ENCODE measurements around the gene PHTF2.
A peak's percentile ranks its signal among the peaks of the same experiment; 100 is the strongest.
"Not testable (repeated sequence)": the region's sequence is repeated elsewhere in the genome, so short reads cannot be mapped to it uniquely, and the experiment has no call there.

Gene PHTF2

DNA sequence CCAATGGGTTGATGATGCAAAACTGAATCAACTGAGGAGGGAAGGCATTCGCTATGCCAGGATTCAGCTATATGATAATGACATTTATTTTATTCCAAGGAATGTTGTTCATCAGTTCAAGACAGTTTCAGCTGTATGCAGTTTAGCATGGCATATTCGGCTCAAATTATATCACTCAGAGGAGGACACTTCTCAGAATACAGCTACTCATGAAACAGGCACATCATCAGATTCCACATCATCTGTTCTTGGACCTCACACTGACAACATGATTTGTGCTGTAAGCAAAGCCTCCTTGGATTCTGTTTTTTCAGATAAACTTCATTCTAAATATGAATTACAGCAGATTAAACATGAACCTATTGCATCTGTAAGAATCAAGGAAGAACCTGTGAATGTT lies 20.0 kb upstream of the PHTF2 start:
- ATAC-seq (replicated peaks; ENCODE audit: extremely low read depth, poor library complexity, severe bottlenecking) (no peak), DNase-seq (ENCODE audit: low spot score in 2 of 2) (no peak)
- no peaks in the 10 kb centered on the region for H3K27me3 Mint-ChIP-seq
- peaks cover 41% of the 10 kb centered on the region for H3K36me3 Mint-ChIP-seq (ENCODE audit: insufficient read depth)
- no peak overlapping the region for H3K4me3 Mint-ChIP-seq
- H3K27ac Mint-ChIP-seq (ENCODE audit: low read depth) = no peak overlapping the region
- H3K4me1 Mint-ChIP-seq = peaks cover 16% of the 10 kb centered on the region
- H3K9me3 Mint-ChIP-seq = no peaks in the 10 kb centered on the region

- DNase-seq (ENCODE audit: low spot score in 2 of 2) = no peak
- Mint-ChIP-seq H3K27me3 (no peaks in the 10 kb centered on the region), H3K4me1 (no peaks in the 10 kb centered on the region), H3K27ac (ENCODE audit: low read depth) (no peak overlapping the region), H3K4me3 (no peak overlapping the region), H3K36me3 (ENCODE audit: insufficient read depth) (peaks cover 27% of the 10 kb centered on the region), H3K9me3 (no peaks in the 10 kb centered on the region)
- ATAC-seq (replicated peaks; ENCODE audit: extremely low read depth, poor library complexity, severe bottlenecking) = no peak
Measured at GRCh38 chr7:77782383-77782782, 16.2 kb upstream of the PHTF2 start.

DNA sequence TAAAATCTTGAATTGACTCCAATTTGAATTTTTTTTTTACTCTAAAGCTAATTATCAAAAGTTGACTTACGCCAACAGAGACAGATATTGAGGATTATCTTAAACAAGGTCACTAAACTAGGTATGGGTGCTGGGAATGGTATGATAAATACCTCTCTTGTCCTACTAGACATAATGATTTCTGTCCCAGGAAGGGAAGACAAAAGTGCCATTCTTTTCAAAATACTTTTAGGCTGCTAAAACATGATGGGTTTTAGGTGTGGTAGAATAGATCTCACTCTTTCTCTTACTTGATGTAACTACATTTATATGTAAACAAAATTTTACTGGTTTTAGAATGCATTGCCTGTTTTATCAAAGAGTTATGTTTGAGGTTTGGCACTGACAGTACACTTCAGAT lies 15.5 kb upstream of the PHTF2 start:
- Mint-ChIP-seq H3K9me3 (no peaks in the 10 kb centered on the region), H3K27me3 (no peaks in the 10 kb centered on the region), H3K27ac (ENCODE audit: low read depth) (no peak overlapping the region), H3K36me3 (ENCODE audit: insufficient read depth) (peaks cover 26% of the 10 kb centered on the region), H3K4me3 (no peak overlapping the region), H3K4me1 (no peaks in the 10 kb centered on the region)
- DNase-seq (ENCODE audit: low spot score in 2 of 2) (no peak), ATAC-seq (replicated peaks; ENCODE audit: extremely low read depth, poor library complexity, severe bottlenecking) (no peak)

DNA sequence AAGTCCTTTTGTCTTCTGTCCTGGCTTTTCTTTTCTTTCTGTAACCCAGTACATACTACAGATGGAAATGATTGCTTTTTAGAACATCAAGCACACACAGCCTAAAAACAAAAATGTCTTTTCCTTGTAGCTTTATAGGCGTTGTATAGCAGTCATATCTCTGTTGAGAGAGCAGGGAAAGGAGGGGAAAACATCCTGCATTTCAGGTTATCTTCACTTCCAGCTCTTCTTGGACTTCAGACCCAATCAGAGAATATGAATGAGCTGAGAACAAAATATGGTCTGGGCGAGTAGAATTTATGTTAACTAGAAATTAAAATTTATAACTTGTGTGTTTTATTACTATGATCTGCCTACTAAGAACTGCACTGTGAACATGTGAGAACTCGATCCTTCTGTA lies 15.0 kb upstream of the PHTF2 start:
- ATAC-seq (replicated peaks; ENCODE audit: extremely low read depth, poor library complexity, severe bottlenecking) (no peak), DNase-seq (ENCODE audit: low spot score in 2 of 2) (no peak)
- no peaks in the 10 kb centered on the region for H3K9me3 Mint-ChIP-seq
- no peaks in the 10 kb centered on the region for H3K27me3 Mint-ChIP-seq
- peaks cover 22% of the 10 kb centered on the region for H3K36me3 Mint-ChIP-seq (ENCODE audit: insufficient read depth)
- H3K4me3 Mint-ChIP-seq = no peak overlapping the region
- no peak overlapping the region for H3K27ac Mint-ChIP-seq (ENCODE audit: low read depth)
- peaks cover 2% of the 10 kb centered on the region for H3K4me1 Mint-ChIP-seq

DNA sequence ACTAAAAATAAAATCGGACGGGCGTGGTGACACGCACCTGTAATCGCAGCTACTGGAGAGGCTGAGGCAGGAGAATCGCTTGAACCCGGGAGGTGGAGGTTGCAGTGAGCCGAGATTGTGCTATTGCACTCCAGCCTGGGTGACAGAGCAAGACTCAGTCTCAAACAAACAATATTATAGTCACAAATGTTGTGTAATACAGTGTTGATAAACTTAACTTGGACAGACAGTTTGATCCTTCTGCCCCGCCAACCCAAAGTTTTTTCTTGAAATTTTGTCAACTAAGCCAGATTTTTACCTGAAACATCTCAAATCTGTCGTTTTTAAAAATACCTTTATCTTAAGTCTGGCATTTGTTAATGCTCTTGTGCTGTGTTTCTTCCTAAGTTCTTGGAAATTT lies 14.1 kb upstream of the PHTF2 start:
- H3K4me1 Mint-ChIP-seq; H3K9me3 Mint-ChIP-seq; H3K27me3 Mint-ChIP-seq; H3K27ac Mint-ChIP-seq (ENCODE audit: low read depth); H3K4me3 Mint-ChIP-seq; ATAC-seq (replicated peaks; ENCODE audit: extremely low read depth, poor library complexity, severe bottlenecking); DNase-seq (ENCODE audit: low spot score in 2 of 2): not testable (repeated sequence)
- peaks cover 18% of the 10 kb centered on the region for H3K36me3 Mint-ChIP-seq (ENCODE audit: insufficient read depth)

DNA sequence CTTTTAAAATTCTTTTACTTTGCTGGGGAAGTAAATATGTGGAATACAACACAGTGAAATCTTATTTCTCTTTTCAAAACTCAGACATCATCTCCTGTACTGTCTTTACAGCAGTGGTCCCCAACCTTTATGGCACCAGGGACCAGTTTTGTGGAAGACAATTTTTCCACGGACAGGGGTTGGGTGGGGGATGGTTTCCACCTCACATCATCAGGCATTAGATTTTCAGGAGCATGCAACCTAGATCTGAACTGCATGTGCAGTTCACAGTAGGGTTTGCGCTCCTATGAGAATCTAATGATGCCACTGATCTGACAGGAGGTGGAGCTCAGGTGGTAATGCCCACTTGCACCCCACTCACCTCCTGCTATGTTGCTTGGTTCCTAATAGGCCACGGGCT lies 12.6 kb upstream of the PHTF2 start:
- no peaks in the 10 kb centered on the region for H3K9me3 Mint-ChIP-seq
- H3K27me3 Mint-ChIP-seq = no peaks in the 10 kb centered on the region
- H3K27ac Mint-ChIP-seq (ENCODE audit: low read depth) = no peak overlapping the region
- ATAC-seq (replicated peaks; ENCODE audit: extremely low read depth, poor library complexity, severe bottlenecking) = no peak
- H3K4me3 Mint-ChIP-seq = no peak overlapping the region
- DNase-seq (ENCODE audit: low spot score in 2 of 2) = no peak
- H3K4me1 Mint-ChIP-seq = peaks cover 6% of the 10 kb centered on the region
- H3K36me3 Mint-ChIP-seq (ENCODE audit: insufficient read depth) = peaks cover 9% of the 10 kb centered on the region

- Mint-ChIP-seq H3K27me3 (no peaks in the 10 kb centered on the region), H3K9me3 (no peaks in the 10 kb centered on the region), H3K4me3 (no peak overlapping the region), H3K27ac (ENCODE audit: low read depth) (no peak overlapping the region), H3K36me3 (ENCODE audit: insufficient read depth) (peaks cover 6% of the 10 kb centered on the region), H3K4me1 (peaks cover 6% of the 10 kb centered on the region)
- ATAC-seq (replicated peaks; ENCODE audit: extremely low read depth, poor library complexity, severe bottlenecking) = no peak
- DNase-seq (ENCODE audit: low spot score in 2 of 2) = no peak
Measured at GRCh38 chr7:77786741-77787140, 11.8 kb upstream of the PHTF2 start.

DNA sequence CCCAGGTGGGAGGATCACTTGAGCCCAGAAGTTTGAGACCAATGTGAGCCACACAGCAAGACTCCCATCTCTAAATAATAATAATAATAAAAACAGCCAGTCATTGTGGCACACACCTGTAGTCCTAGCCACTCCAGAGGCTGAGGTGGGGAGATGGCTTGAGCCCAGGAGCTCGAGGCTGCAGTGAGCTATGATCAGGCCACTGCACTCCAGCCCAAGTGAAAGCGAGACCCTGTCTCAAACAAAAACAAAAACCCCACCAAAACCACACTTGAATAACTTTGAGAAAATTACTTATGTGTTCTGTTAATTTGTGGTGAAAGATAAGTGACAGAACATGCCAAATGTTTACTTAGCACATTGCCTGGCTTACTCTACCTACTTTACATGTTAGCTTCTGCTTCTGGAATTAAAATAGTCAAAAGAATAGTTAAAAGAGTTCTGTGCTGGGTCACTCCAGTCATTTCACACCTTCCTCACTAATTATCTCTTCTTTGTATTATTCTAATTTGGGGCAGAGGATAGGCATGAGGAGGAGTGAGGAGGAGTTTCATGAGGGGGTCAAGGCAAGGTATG lies 10.2 kb upstream of the PHTF2 start:
- DNase-seq (ENCODE audit: low spot score in 2 of 2) = no peak
- Mint-ChIP-seq H3K4me1 (peaks cover 6% of the 10 kb centered on the region), H3K4me3 (no peak overlapping the region), H3K27me3 (no peaks in the 10 kb centered on the region), H3K9me3 (no peaks in the 10 kb centered on the region), H3K36me3 (ENCODE audit: insufficient read depth) (peaks cover 5% of the 10 kb centered on the region), H3K27ac (ENCODE audit: low read depth) (no peak overlapping the region)
- ATAC-seq (replicated peaks; ENCODE audit: extremely low read depth, poor library complexity, severe bottlenecking) = no peak

DNA sequence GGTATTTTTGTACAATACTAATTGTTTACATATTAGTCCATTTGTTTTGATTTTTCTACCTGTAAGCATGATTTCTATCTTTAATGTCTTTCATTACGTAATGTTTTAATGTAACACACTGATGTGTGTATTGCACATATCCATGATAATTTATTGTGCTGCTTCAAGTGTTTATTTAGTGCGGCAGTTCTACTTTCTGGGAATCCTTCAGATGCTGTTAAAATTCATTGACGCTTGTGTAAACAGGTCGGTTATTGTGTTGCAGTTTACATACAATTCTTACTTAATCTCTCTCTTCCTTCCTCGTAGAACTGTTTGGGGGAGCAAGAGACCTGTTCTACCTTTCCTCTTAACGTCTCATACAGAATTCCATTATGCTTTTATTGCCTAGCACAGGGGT lies 7.2 kb upstream of the PHTF2 start:
- DNase-seq (ENCODE audit: low spot score in 2 of 2) = no peak
- ATAC-seq (replicated peaks; ENCODE audit: extremely low read depth, poor library complexity, severe bottlenecking) = no peak
- Mint-ChIP-seq H3K27me3 (no peaks in the 10 kb centered on the region), H3K9me3 (no peaks in the 10 kb centered on the region), H3K4me3 (no peak overlapping the region), H3K27ac (ENCODE audit: low read depth) (no peak overlapping the region), H3K36me3 (ENCODE audit: insufficient read depth) (peaks cover 9% of the 10 kb centered on the region), H3K4me1 (peaks cover 22% of the 10 kb centered on the region)

DNA sequence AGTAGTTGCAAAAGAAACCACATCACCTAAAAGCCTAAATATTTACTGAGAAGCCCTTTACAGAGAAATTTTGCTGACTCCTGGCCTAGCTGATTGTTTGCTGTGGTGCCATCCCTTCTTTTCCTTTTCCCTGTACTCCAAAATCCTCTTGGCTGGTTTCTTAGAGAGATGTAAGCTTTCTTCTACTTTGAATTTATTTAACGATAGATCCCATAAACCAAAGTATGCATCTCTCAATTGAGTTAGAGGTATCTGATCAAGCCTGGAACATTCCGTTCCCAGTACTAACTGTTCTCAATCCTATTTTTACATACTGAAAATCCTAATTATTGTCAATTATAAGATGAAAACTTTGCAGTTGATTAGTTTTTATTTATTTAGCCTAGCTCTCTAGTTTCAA lies 6.6 kb upstream of the PHTF2 start:
- H3K27me3 Mint-ChIP-seq = no peaks in the 10 kb centered on the region
- no peak overlapping the region for H3K4me3 Mint-ChIP-seq
- no peaks in the 10 kb centered on the region for H3K9me3 Mint-ChIP-seq
- ATAC-seq (replicated peaks; ENCODE audit: extremely low read depth, poor library complexity, severe bottlenecking) (no peak), DNase-seq (ENCODE audit: low spot score in 2 of 2) (no peak)
- H3K36me3 Mint-ChIP-seq (ENCODE audit: insufficient read depth) = peaks cover 8% of the 10 kb centered on the region
- H3K27ac Mint-ChIP-seq (ENCODE audit: low read depth) = no peak overlapping the region
- peaks cover 27% of the 10 kb centered on the region for H3K4me1 Mint-ChIP-seq

GRCh38 chr7:77794000-77794399 lies 4.6 kb upstream of the PHTF2 start:
- Mint-ChIP-seq H3K27ac (ENCODE audit: low read depth) (no peak overlapping the region), H3K9me3 (no peaks in the 10 kb centered on the region), H3K27me3 (no peaks in the 10 kb centered on the region), H3K4me3 (no peak overlapping the region), H3K36me3 (ENCODE audit: insufficient read depth) (peaks cover 16% of the 10 kb centered on the region), H3K4me1 (peaks cover 31% of the 10 kb centered on the region)
- ATAC-seq (replicated peaks; ENCODE audit: extremely low read depth, poor library complexity, severe bottlenecking) (no peak), DNase-seq (ENCODE audit: low spot score in 2 of 2) (no peak)

GRCh38 chr7:77796109-77796508 lies 2.5 kb upstream of the PHTF2 start:
- DNase-seq (ENCODE audit: low spot score in 2 of 2) = no peak
- peaks cover 42% of the 10 kb centered on the region for H3K4me1 Mint-ChIP-seq
- peak overlapping the region; percentile 88 for H3K4me3 Mint-ChIP-seq
- no peaks in the 10 kb centered on the region for H3K27me3 Mint-ChIP-seq
- H3K27ac Mint-ChIP-seq (ENCODE audit: low read depth) = peak overlapping the region; percentile 40
- H3K9me3 Mint-ChIP-seq = no peaks in the 10 kb centered on the region
- peaks cover 16% of the 10 kb centered on the region for H3K36me3 Mint-ChIP-seq (ENCODE audit: insufficient read depth)
- ATAC-seq (replicated peaks; ENCODE audit: extremely low read depth, poor library complexity, severe bottlenecking) = no peak

DNA sequence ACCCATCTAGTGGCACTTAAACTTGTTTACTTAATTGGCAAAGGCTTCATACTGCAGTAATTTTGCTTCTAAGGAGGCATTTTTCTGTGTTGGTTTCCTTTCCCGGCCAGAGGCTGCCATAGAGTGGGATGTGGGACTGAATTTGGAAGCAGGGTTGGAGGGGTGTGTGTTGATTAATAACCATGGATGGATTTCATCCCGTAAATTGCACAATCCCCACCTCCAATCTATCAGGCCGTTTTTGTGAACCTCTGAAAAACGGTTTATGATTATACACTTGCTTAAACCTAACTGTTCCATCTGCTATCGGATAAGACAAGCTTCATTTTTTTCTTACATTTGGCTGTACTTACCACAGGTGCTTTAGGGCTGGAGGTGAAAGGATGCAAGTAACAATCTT lies 1.6 kb upstream of the PHTF2 start:
- no peak for DNase-seq (ENCODE audit: low spot score in 2 of 2)
- H3K27ac Mint-ChIP-seq (ENCODE audit: low read depth) = peak overlapping the region; percentile 40
- no peak for ATAC-seq (replicated peaks; ENCODE audit: extremely low read depth, poor library complexity, severe bottlenecking)
- H3K4me3 Mint-ChIP-seq = peak overlapping the region; percentile 88
- H3K9me3 Mint-ChIP-seq = no peaks in the 10 kb centered on the region
- H3K4me1 Mint-ChIP-seq = peaks cover 46% of the 10 kb centered on the region
- peaks cover 16% of the 10 kb centered on the region for H3K36me3 Mint-ChIP-seq (ENCODE audit: insufficient read depth)
- no peaks in the 10 kb centered on the region for H3K27me3 Mint-ChIP-seq
